Muscle layer of duodenum (tissue), 2 donors: ENCODE measurements around the gene PAPOLA.
"Not testable (repeated sequence)": the region's sequence is repeated elsewhere in the genome, so short reads cannot be mapped to it uniquely, and the experiment has no call there.

ENCODE experiments used
- H3K27ac ChIP-seq: one replicate; pipeline ENCODE4 v1.7.0; 2013; ENCODE audit warnings: mild to moderate bottlenecking, low read length
- H3K27me3 ChIP-seq: one replicate; pipeline ENCODE4 v1.7.0; 2013; ENCODE audit warnings: low read depth, mild to moderate bottlenecking, control low read depth, low read length
- H3K36me3 ChIP-seq, 2 donors: one replicate each; pipeline ENCODE4 v1.7.0; 2013; ENCODE audit warnings: low read length in 2 of 2, control low read depth in 1 of 2, mild to moderate bottlenecking in 1 of 2; ENCODE audit not compliant: insufficient read depth in 2 of 2, control insufficient read depth in 1 of 2
- H3K4me1 ChIP-seq, 2 donors: one replicate each; pipeline ENCODE4 v1.7.0; 2013; ENCODE audit warnings: low read length in 2 of 2, mild to moderate bottlenecking in 2 of 2, control low read depth in 1 of 2, moderate library complexity in 1 of 2; ENCODE audit not compliant: insufficient read depth in 2 of 2, control insufficient read depth in 1 of 2
- H3K4me3 ChIP-seq, 2 donors: one replicate each; pipeline ENCODE4 v1.7.0; 2013; ENCODE audit warnings: low read length in 2 of 2, low read depth in 1 of 2, mild to moderate bottlenecking in 1 of 2
- H3K9me3 ChIP-seq, 2 donors: one replicate each; pipeline ENCODE4 v1.7.0; 2013; ENCODE audit warnings: low read length in 2 of 2, control low read depth in 1 of 2, mild to moderate bottlenecking in 1 of 2; ENCODE audit not compliant: control insufficient read depth in 1 of 2
- donor health status: healthy.

PAPOLA gene

DNA sequence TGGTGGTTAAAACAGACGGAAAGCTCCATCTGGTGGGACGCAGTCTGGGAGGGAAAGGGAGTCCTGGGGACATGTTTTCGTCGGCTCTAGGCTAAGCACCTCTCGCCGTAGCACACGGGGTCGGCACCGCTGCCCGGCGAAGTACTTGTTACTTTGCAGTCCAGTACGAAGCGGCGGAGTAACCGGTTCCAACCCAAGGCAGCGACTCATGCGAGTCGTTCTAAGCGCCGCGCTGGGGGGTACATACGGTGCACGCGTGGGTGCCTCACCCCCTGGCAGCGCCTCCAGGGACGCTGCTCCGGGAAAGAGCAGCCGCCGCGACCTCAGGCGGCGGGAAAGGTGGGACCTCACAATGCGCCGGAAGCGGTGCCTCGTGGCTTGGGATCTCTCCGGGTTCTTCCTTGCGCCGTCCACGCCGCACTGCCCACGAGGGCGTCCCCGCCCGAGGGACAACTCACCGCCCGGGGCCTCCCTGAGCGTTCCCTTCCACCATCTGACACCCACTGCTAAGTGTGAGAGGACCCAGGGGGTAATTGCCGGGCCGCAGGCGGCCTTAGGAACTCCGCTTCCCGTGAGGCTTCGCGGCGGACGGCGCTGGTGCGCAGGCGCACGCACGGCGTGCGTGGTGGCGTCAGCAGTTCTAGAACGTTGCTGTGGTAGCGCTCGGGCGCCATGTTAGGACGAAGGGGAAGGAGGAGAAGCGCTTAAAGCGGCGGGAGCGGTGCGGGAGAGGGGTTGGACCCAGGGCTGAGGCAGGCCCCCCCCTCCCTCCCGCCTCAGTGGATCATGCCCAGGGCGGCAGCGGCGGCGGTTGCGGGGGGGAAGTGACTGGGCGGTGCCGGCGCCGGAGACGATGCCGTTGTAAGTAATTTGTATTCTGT is at the start of gene PAPOLA:
TSS of gene PAPOLA (plus strand) at position 643 of the 881 bp plus-strand sequence. CDS start at position 854, 211 bp downstream.
- no peaks in the 10 kb centered on the region for H3K27me3 ChIP-seq
- H3K4me3 ChIP-seq, result peak within 1 kb of the TSS; percentile 80 to 95
- peak within 1 kb of the TSS; percentile 84 for H3K27ac ChIP-seq
- peaks cover 25 to 33% of the 10 kb centered on the region in 2 donors for H3K4me1 ChIP-seq
- no peaks in the 10 kb centered on the region for H3K36me3 ChIP-seq
- no peaks in the 10 kb centered on the region for H3K9me3 ChIP-seq

DNA sequence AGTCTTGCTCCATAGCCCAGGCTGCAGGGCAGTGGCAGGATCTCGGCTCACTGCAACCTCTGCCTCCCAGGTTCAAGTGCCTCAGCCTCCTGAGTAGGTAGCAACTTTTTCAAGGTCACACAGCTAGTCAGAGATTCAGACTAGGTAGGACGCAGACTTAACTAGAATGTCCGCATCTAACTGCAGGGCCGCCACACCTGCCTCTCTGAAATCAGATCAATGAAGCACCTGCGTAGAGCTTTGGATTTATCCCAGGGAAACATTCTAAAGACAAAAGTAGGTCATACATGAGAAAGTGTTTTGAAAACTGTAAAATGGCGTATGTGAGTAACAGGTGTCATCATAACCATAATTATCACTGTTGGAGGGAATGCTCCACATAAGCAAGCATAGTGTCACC is 49.5 kb upstream of the PAPOLA start:
- no peaks in the 10 kb centered on the region for H3K9me3 ChIP-seq
- H3K27ac ChIP-seq, result no peak overlapping the region

DNA sequence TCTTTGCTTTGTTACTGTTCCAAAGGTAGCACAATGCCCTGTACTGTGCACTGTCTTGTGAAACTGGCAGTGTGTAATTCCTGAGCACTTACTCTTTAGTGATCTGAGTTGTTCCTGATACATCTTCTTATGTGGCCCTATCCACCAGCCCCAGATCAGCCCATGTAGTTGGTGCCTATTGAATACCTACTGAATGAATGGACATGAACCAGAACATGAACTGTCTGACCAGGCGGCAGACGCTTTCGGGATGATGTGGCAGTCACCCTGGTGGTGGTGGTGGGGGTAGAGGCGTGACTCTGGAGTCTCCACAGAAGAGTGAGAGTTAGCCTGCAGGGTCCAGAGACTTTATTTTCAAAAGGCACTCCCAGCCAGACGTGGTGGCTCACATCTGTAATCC is 46.6 kb upstream of the PAPOLA start:
- Histone ChIP-seq H3K9me3 (no peaks in the 10 kb centered on the region), H3K27me3 (no peaks in the 10 kb centered on the region), H3K36me3 (no peaks in the 10 kb centered on the region)

More for the DNA sequence above, 49.5 kb upstream of the PAPOLA start:
- Histone ChIP-seq H3K36me3 (no peaks in the 10 kb centered on the region), H3K27me3 (no peaks in the 10 kb centered on the region), H3K4me3 (no peak overlapping the region), H3K4me1 (no peaks in the 10 kb centered on the region)

DNA sequence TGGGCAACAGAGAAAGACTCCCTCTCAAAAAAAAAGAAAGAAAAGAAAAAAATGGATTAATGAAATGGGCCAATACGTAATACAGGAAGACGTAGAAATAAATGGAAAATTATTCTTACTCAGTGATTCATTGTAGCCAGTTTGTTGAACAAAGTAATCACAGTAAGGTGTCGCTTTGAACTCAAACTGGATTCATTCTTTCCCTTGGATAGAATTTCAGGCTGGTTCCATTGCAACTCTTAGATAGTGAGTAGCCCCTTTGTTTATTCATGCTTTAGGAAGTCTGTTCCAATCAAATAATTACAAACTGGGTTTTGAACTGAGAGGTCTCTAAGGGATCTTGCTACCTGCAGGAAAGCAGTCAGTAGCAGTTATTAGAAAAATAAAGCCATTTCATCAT is 42.3 kb upstream of the PAPOLA start:
- Histone ChIP-seq H3K36me3 (no peaks in the 10 kb centered on the region), H3K4me1 (no peaks in the 10 kb centered on the region), H3K27ac (no peak overlapping the region), H3K4me3 (no peak overlapping the region), H3K27me3 (no peaks in the 10 kb centered on the region), H3K9me3 (no peaks in the 10 kb centered on the region)

More for the DNA sequence above, 46.6 kb upstream of the PAPOLA start:
- H3K27ac ChIP-seq, result no peak overlapping the region
- H3K4me1 ChIP-seq, result no peaks in the 10 kb centered on the region
- H3K4me3 ChIP-seq, result no peak overlapping the region

DNA sequence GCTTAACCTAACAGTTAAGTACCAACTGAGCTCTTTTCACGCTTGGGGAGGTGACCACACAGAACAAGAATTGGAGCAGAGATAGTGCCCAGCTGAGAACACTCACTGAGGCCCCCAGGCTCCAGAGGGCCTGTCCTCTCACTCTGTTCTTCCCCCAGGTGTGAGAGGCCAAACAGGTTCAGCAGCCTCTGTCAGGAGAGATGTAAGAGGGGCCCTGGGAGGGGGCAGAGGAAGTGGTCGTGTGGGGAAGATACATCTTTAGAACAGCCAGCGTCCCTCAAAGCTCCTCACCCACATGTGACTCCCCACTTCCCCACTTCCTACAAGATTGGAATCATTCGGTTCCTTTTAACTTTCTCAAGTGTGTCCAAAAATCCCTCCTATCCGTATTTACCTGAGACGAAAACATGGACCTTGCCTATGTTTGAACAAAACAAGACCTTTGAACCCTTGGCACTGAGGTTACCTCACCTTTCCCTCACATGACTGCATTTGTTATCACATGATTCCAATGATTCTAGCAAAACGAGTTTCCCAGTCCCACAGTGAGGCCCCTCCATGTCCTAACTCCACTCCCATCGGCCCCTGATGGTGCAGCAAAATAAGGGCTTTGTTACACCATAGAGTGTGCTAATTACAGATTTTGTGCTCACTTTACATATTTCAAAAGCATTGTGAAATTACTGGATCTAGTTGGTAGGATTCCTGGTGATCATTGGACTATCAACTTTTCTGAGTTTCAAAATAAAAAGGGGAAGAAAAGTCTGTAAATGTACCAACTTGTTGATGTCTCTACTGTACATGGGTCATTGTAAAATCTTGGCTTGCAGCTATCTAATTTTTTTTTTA is 40.0 kb upstream of the PAPOLA start:
- no peak overlapping the region for H3K27ac ChIP-seq

DNA sequence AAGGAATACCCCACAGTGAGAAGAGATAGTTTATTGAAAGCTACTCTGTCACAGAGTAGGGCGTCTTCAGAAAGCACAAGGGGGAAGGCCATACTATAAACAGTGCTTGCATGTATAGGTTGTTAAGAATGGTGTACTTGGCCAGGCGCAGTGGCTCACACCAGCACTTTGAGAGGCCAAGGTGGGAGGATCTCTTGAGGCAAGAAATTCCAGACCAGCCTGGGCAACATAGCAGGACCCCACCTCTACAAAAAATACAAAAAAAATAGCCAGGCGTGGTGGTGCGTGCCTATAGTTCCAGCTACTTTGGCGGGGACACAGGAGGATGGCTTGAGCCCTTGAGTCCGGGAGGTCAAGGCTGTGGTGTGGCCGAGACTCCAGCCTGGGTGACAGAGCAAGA is 38.0 kb upstream of the PAPOLA start:
- Histone ChIP-seq H3K27me3 (no peaks in the 10 kb centered on the region), H3K4me3 (no peak overlapping the region), H3K27ac (no peak overlapping the region), H3K4me1 (no peaks in the 10 kb centered on the region), H3K36me3 (no peaks in the 10 kb centered on the region), H3K9me3 (no peaks in the 10 kb centered on the region)

More for the DNA sequence above, 40.0 kb upstream of the PAPOLA start:
- Histone ChIP-seq H3K27me3 (no peaks in the 10 kb centered on the region), H3K9me3 (no peaks in the 10 kb centered on the region), H3K4me3 (no peak overlapping the region), H3K4me1 (no peaks in the 10 kb centered on the region), H3K36me3 (no peaks in the 10 kb centered on the region)

DNA sequence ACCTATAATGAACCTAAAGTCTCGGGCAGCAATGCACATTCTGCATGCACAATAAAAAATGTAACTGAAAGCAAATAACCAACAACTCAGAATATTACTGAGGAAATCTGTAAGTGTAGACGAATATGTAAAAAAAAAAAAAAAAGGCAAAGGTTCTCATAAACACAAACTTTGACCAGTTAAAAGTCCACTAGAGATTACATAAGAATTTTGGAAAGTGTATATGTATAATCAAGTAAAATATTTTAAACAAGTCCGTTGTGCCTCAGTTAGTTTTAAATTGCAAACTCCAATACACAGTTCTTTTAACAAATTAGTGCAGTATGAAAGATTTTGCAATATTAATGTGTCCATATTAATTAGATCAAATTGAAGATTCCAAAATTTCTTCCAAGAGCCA is 35.3 kb upstream of the PAPOLA start:
- Histone ChIP-seq H3K27ac (no peak overlapping the region), H3K4me1 (no peaks in the 10 kb centered on the region), H3K27me3 (no peaks in the 10 kb centered on the region), H3K4me3 (no peak overlapping the region), H3K36me3 (no peaks in the 10 kb centered on the region), H3K9me3 (no peaks in the 10 kb centered on the region)

DNA sequence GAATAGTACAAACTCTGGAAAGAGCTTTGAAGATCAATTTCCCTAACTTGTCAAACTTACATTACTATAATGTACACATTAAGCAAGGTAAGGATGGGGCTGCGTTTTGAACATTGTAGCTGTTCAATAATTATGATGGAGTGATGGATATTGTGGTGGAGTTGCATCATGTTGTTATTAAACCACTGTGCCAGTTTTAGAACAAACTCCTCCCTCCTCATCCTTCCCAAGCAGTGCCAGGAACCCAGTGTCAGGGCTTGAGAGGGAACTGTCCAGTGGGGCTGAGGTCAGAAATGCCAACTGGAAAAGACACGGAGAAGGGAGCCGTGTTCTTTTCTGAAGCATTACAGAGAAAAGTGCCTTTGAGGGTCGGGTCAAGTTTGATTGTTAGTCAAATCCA is 31.9 kb upstream of the PAPOLA start:
- Histone ChIP-seq H3K27ac (no peak overlapping the region), H3K4me1 (no peaks in the 10 kb centered on the region), H3K27me3 (no peaks in the 10 kb centered on the region), H3K9me3 (no peaks in the 10 kb centered on the region), H3K4me3 (no peak overlapping the region), H3K36me3 (no peaks in the 10 kb centered on the region)

DNA sequence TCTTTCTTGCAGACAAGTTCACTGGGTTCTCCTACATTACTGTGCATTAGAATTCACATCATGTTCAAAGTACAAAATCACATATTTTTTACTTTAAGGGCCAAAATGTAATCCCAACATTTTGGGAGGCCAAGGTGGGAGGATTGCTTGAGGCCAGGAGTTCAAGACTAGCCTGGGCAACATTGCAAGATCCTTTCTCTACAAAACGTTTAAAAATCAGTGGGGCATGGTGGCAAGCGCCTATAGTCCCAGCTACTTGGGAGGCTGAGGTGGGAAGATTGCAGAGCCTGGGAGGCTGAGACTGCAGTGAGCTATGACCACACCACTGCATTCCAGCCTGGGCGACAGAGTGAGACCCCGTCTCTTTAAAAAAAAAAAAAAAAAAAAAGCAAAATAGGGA is 31.2 kb upstream of the PAPOLA start:
- H3K4me1 ChIP-seq, H3K9me3 ChIP-seq, H3K27ac ChIP-seq, H3K36me3 ChIP-seq, H3K27me3 ChIP-seq, H3K4me3 ChIP-seq: not testable (repeated sequence)

DNA sequence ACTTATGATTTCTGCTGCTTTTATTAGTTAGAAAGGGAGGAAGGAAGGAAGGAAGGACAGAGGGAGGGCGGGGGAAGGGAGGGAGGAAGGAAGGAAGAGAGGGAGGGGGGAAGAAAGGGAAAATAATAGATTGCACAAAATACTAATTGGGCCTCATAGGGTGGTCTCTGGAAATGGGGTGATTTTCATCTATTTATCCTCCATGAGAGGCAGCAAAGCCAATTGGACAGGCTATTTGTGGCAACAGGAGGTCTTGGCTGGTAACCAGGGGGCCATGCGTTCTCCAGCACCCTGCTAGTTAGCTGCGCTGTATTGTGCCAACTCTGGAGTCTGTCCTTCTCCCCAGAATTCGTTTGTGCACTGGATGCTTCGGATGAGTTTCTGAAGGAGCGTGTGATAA is 24.1 kb upstream of the PAPOLA start:
- no peaks in the 10 kb centered on the region for H3K27me3 ChIP-seq
- no peaks in the 10 kb centered on the region for H3K4me1 ChIP-seq
- no peaks in the 10 kb centered on the region for H3K36me3 ChIP-seq
- H3K9me3 ChIP-seq, result no peaks in the 10 kb centered on the region
- H3K27ac ChIP-seq, result no peak overlapping the region
- H3K4me3 ChIP-seq, result no peak overlapping the region

DNA sequence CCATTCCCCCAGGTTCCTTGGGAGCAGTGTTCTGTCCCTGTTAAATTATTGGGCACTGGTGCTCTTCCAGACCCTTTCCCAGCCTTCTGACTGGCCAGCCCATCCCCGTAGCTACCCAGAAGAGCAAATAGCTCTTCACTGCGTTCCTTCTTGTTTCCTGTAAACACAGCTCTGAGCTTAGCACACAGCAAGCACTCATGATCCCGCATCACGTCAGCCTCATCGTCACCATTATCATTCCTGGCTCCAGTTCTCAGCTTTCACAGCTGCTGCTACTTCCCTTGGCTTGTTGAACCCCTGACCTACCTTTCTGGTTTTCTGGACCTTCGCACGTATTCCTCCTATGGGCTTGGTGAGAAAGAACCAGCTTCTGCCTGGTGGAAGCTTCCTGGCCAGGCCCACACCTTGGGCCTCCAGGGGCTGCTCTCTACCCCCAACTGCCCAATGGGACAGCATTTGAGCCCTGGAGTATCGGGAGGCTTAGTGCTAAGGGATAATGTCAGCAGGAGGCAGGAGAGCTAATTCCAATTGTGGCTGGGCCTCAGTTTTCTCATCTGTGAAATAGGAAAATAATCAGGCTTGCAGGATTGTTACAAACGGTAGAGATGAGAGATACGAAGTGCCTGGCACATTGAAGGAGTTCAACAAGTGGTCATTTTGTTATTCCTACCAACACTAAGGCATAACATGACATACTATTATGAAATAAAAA is 22.6 kb upstream of the PAPOLA start:
- no peak overlapping the region for H3K4me3 ChIP-seq
- no peaks in the 10 kb centered on the region for H3K4me1 ChIP-seq
- no peaks in the 10 kb centered on the region for H3K27me3 ChIP-seq
- no peaks in the 10 kb centered on the region for H3K36me3 ChIP-seq
- H3K27ac ChIP-seq, result no peak overlapping the region
- H3K9me3 ChIP-seq, result no peaks in the 10 kb centered on the region
